Measurements from ENCODE around the gene CPVL.

CPVL gene

DNA sequence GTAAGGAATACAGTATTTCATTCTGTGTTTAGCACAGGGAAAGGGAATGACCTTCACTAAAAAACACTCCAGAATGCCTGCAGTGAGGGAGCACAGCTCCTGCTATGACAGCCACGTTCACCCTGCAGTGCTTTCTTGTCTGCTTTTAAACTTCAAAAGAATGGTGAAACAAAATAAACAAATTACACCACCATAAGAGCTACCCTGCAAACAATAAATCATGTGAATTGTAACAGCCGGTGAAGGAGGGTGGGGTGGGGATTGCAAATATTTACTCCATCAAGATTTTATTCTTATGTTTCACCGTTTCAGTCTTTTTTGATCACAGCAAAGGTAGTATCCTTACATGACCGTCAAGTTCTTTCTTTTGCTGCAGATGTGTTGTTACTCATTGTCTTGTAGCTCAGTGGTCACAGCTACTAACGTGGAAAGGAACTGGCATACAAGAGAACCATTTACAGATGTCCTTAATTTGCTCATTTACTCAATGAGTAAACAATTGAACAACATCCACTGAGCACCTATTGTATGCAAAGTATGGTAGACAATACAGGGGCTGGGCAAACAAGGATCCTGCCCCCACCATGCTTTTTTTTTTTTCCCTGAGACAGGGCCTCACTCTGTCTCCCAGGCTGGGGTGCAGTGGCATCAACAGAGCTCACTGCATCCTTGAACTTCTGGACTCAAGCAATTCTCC, 44.2 kb upstream of the CPVL start:
- TF ChIP-seq, protein P1, sequence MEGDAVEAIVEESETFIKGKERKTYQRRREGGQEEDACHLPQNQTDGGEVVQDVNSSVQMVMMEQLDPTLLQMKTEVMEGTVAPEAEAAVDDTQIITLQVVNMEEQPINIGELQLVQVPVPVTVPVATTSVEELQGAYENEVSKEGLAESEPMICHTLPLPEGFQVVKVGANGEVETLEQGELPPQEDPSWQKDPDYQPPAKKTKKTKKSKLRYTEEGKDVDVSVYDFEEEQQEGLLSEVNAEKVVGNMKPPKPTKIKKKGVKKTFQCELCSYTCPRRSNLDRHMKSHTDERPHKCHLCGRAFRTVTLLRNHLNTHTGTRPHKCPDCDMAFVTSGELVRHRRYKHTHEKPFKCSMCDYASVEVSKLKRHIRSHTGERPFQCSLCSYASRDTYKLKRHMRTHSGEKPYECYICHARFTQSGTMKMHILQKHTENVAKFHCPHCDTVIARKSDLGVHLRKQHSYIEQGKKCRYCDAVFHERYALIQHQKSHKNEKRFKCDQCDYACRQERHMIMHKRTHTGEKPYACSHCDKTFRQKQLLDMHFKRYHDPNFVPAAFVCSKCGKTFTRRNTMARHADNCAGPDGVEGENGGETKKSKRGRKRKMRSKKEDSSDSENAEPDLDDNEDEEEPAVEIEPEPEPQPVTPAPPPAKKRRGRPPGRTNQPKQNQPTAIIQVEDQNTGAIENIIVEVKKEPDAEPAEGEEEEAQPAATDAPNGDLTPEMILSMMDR (conservative IDR thresholded peaks at IDR 0.05; ENCODE audit: low read length): no peak
- H3K4me3 ChIP-seq (ENCODE audit: low read length): no peak overlapping the region
- no peak for DNase-seq (ENCODE audit: low read depth)

DNA sequence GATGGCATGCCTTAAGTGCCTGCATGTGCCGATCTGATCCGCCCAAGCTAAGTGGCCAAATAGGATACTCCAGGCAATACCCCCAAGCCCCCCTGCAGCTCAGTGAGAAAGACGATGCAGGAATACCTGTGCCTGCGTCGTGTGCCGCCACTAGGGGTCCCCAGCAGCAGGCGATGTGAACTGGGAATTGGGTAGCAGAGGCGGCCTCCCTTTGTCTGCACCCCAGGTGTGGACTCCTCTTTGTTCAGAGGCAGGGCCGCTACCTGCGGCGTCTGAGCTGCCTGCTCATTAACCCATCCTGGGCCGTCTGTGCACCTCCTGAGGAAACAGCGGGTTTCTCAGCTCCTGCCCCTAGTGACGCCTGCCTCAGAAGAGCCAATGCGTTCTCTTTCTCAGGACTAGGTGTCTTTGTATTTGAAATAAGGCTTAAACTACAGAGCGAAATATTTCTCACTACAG, 43.4 kb upstream of the CPVL start:
- peak; percentile 18 for DNase-seq (ENCODE audit: low read depth)
- TF ChIP-seq, protein P1 (conservative IDR thresholded peaks at IDR 0.05; ENCODE audit: low read length): peak; percentile 73
- H3K4me3 ChIP-seq (ENCODE audit: low read length): no peak overlapping the region

DNA sequence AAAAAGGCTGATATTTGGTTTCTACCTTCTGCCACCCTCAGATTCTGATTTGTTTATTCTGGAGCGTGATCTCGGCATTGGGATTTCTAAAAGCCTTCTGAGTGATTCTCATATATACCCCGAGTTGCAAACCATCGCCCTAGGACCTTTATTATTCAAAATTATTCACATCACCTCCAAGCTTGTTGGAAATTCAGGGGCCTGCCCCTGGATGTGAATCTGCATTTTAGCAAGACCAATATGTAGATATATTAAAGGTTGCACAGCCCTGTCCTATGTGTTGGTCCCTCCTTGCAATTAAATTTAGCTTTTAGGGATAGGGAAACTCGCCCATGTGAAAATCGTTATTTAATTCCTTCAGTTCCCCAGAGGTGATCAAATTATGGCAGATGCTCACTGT, 39.3 kb upstream of the CPVL start:
- DNase-seq (ENCODE audit: low read depth): no peak
- no peak overlapping the region for H3K4me3 ChIP-seq (ENCODE audit: low read length)
- TF ChIP-seq, protein P1 (conservative IDR thresholded peaks at IDR 0.05; ENCODE audit: low read length): no peak

- no peak overlapping the region for H3K4me3 ChIP-seq (ENCODE audit: low read length)
- DNase-seq (ENCODE audit: low read depth): no peak
- TF ChIP-seq, protein P1 (conservative IDR thresholded peaks at IDR 0.05; ENCODE audit: low read length): no peak
Measured at GRCh38 chr7:29184599-29184998, 38.3 kb upstream of the CPVL start.

DNA sequence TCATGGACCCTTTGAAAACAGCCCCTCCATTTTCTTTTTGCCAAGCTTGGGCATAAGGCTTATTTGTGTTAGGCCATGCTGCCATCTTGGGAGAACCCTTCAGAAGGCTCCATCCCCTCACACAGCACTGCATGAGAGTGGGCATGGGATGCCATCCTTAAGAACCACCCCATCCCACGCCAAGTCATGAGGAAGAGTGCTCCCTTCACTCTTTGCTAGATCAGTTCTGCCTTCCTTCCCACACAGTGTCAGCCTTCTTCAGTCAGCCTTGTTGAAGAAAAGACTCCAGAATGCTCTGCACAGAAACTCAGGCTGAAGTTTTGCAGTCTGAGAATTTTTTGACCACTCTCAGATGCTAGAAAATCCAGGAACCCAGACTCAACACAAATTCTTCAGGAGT, 32.8 kb upstream of the CPVL start:
- no peak overlapping the region for H3K4me3 ChIP-seq (ENCODE audit: low read length)
- TF ChIP-seq, protein P1 (conservative IDR thresholded peaks at IDR 0.05; ENCODE audit: low read length): no peak
- DNase-seq (ENCODE audit: low read depth): no peak

DNA sequence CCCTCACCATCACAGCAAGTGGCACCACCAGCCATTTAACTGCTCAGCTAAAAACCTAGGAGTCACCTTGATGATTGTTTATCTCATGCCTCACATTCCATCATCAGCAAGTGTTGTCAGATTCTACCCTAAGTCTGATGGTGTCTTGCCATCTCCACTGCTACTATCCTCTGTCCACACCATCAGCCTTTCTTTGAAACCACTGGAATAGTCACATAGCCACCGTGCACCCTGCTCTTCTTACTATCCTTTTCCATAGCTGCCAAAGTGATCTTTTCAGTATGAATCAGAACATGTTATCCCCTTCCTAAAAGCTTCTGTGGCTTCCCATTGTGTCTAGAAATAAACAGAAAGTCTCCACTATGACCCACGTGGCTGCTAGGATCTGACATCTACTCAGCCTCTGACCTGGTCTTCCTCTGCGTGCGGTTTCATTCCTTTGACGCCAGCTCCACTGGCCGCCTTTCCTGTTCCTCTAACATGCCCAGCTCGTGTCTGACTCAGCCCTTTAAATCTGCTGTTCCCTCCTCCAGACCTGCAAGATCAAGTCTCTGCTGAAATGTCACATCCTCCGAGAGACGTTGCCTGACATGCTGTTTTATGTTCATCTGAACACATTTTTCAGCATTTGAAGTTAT, 31.7 kb upstream of the CPVL start:
- no peak for DNase-seq (ENCODE audit: low read depth)
- TF ChIP-seq, protein P1 (conservative IDR thresholded peaks at IDR 0.05; ENCODE audit: low read length): no peak

GRCh38 chr7:29173458-29173857, 27.1 kb upstream of the CPVL start:
- TF ChIP-seq, protein P1 (conservative IDR thresholded peaks at IDR 0.05; ENCODE audit: low read length): no peak
- no peak for DNase-seq (ENCODE audit: low read depth)
- no peak overlapping the region for H3K4me3 ChIP-seq (ENCODE audit: low read length)

More for the DNA sequence above, 31.7 kb upstream of the CPVL start:
- H3K4me3 ChIP-seq (ENCODE audit: low read length): no peak overlapping the region
